GM21576 (cell line): ENCODE data around the gene OR10X1.

Experiments used
- ATAC-seq: cut with Tn5 transposase; IDR thresholded peaks from one replicate; pipeline ENCODE4 v1.9.1; 2021; ENCODE audit warnings: mild to moderate bottlenecking, moderate library complexity; ENCODE audit not compliant: unreplicated experiment

The OR10X1 gene

GRCh38 chr1:158579733-158580132 is at the start of gene OR10X1:
Gene OR10X1 (minus strand): TSS chr1:158579899. CDS start chr1:158579899, 0 bp downstream.
- no peak for ATAC-seq

GRCh38 chr1:158613764-158614163 is 34.1 kb upstream of the OR10X1 start:
- ATAC-seq = no peak

- no peak for ATAC-seq
Measured at GRCh38 chr1:158611916-158612315, 32.2 kb upstream of the OR10X1 start.

- ATAC-seq = no peak
Measured at GRCh38 chr1:158607296-158607695, 27.6 kb upstream of the OR10X1 start.

GRCh38 chr1:158604968-158605367 is 25.3 kb upstream of the OR10X1 start, which contains the start of gene OR10Z1:
Gene OR10Z1 (plus strand): TSS chr1:158605268. CDS start chr1:158606439, 1,171 bp downstream.
- ATAC-seq = no peak

- no peak for ATAC-seq
Measured at GRCh38 chr1:158600735-158601134, 21.0 kb upstream of the OR10X1 start.

- ATAC-seq = no peak
Measured at GRCh38 chr1:158586942-158587341, 7.2 kb upstream of the OR10X1 start.

- no peak for ATAC-seq
Measured at GRCh38 chr1:158583962-158584361, 4.3 kb upstream of the OR10X1 start.

GRCh38 chr1:158577561-158577960 is 2.1 kb downstream of the OR10X1 start:
- ATAC-seq = no peak

- no peak for ATAC-seq
Measured at GRCh38 chr1:158572226-158572625, 7.5 kb downstream of the OR10X1 start.

GRCh38 chr1:158570480-158570879 is 9.2 kb downstream of the OR10X1 start, which contains the start of gene OR6P1:
Gene OR6P1 (minus strand): TSS chr1:158570580. CDS start chr1:158563604, 6,976 bp downstream.
- ATAC-seq = no peak

- ATAC-seq = no peak
Measured at GRCh38 chr1:158564608-158565007, 15.1 kb downstream of the OR10X1 start.

- ATAC-seq = no peak
Measured at GRCh38 chr1:158563853-158564252, 15.8 kb downstream of the OR10X1 start.

- no peak for ATAC-seq
Measured at GRCh38 chr1:158559696-158560095, 20.0 kb downstream of the OR10X1 start.

- ATAC-seq = no peak
Measured at GRCh38 chr1:158554352-158554751, 25.3 kb downstream of the OR10X1 start, which contains the start of gene OR6Y1. Gene OR6Y1 (minus strand): TSS chr1:158554405. CDS start chr1:158548105, 6,300 bp downstream.

GRCh38 chr1:158552296-158552695 is 27.4 kb downstream of the OR10X1 start:
- no peak for ATAC-seq

- ATAC-seq = no peak
Measured at GRCh38 chr1:158547533-158547932, 32.2 kb downstream of the OR10X1 start.

GRCh38 chr1:158537609-158538008 is 42.1 kb downstream of the OR10X1 start:
- no peak for ATAC-seq

GRCh38 chr1:158534496-158534895 is 45.2 kb downstream of the OR10X1 start:
- no peak for ATAC-seq
